H1 (cell line): ENCODE measurements around the gene MED16. TPM values are rescaled to one million over a fixed set of nuclear protein-coding genes. Genes with fewer than 3 reads are reported as not detected.

Source experiments
- CTCF ChIA-PET: fragments of 300-600 bp; sonication (Branson Sonifier 250); formaldehyde crosslinking; loops from one replicate; lab custom pipeline; 2021; ENCODE audit not compliant: partially characterized antibody; lab: Charles Lee
- POLR2A ChIA-PET: fragments of 300-600 bp; sonication (Branson Sonifier 250); formaldehyde crosslinking; loops from one replicate; lab custom pipeline; 2021; ENCODE audit warnings: inconsistent platforms; ENCODE audit not compliant: partially characterized antibody; lab: Charles Lee
- DNase-seq, 2 experiments: peaks; one replicate each; pipeline versions ENCODE4 v3.0.0 to v3.0.0-alpha.2; 2010 to 2022; ENCODE audit warnings: low spot score in 2 of 2, low read depth in 1 of 2, mixed read lengths in 1 of 2
- FAIRE-seq: peaks from 2 replicates; lab custom pipeline; 2011; peaks lifted over from hg19 to GRCh38; lab: Jason Lieb, UNC
- H2AFZ ChIP-seq: 2 replicates; pipeline ENCODE4 v1.8.1; 2012; ENCODE audit warnings: low read length, inconsistent platforms
- H2AK5ac ChIP-seq: 2 replicates; pipeline ENCODE4 v1.6.1; 2013; ENCODE audit warnings: low read depth, low read length
- H2BK120ac ChIP-seq: replicated peaks from 2 replicates; pipeline ENCODE3; 2013; ENCODE audit warnings: low read depth, low read length, inconsistent platforms
- H2BK12ac ChIP-seq: 2 replicates; pipeline ENCODE4 v1.6.1; 2013; ENCODE audit warnings: low read depth, low read length
- H2BK15ac ChIP-seq: 2 replicates; pipeline ENCODE4 v1.6.1; 2013; ENCODE audit warnings: low read length
- H2BK20ac ChIP-seq: 2 replicates; pipeline ENCODE4 v1.6.1; 2013; ENCODE audit warnings: low read length
- H2BK5ac ChIP-seq: 2 replicates; pipeline ENCODE4 v1.6.1; 2013; ENCODE audit warnings: low read depth, low read length
- H3K14ac ChIP-seq: 2 replicates; pipeline ENCODE4 v1.6.1; 2013; ENCODE audit warnings: inconsistent platforms; ENCODE audit not compliant: insufficient read length
- H3K18ac ChIP-seq: 2 replicates; pipeline ENCODE4 v1.6.1; 2013; ENCODE audit warnings: low read length; ENCODE audit errors: extremely low read depth
- H3K23ac ChIP-seq: 2 replicates; pipeline ENCODE4 v1.6.1; 2013; ENCODE audit warnings: inconsistent platforms; ENCODE audit not compliant: insufficient read length
- H3K23me2 ChIP-seq: 2 replicates; pipeline ENCODE4 v1.6.1; 2013; ENCODE audit warnings: low read depth, low read length
- H3K27ac ChIP-seq: 2 replicates; pipeline ENCODE4 v1.6.1; 2011; ENCODE audit warnings: low read depth, low read length, inconsistent platforms
- H3K27me3 ChIP-seq, 4 experiments: replicated peaks in 1 of 4; 1 replicate in 1 of 4; 2 replicates in 3 of 4; pipeline versions ENCODE4 v1.6.1 to v1.8.1; 2011 to 2013; ENCODE audit warnings: low read length in 3 of 4, mild to moderate bottlenecking in 3 of 4, inconsistent platforms in 2 of 4, mixed read lengths in 2 of 4, moderate library complexity in 1 of 4; ENCODE audit not compliant: control insufficient read depth in 3 of 4, insufficient read depth in 3 of 4; ENCODE audit errors: extremely low read depth in 1 of 4
- H3K36me3 ChIP-seq, 4 experiments: 2 replicates each; pipeline versions ENCODE4 v1.6.1 to v1.8.1; 2011 to 2013; ENCODE audit warnings: mild to moderate bottlenecking in 4 of 4, low read length in 3 of 4, moderate library complexity in 2 of 4, control low read depth in 1 of 4, inconsistent platforms in 1 of 4; ENCODE audit not compliant: insufficient read depth in 4 of 4, control insufficient read depth in 2 of 4
- H3K4ac ChIP-seq: replicated peaks from 2 replicates; pipeline ENCODE3; 2013; ENCODE audit warnings: low read length, low read depth, mixed read lengths, inconsistent platforms; ENCODE audit not compliant: insufficient read length
- H3K4me1 ChIP-seq, 4 experiments: replicated peaks in 1 of 4; 1 replicate in 1 of 4; 2 replicates in 3 of 4; pipeline versions ENCODE4 v1.6.1 to v1.8.1; 2011 to 2013; ENCODE audit warnings: low read length in 3 of 4, inconsistent platforms in 2 of 4, mixed read lengths in 1 of 4; ENCODE audit not compliant: insufficient read depth in 4 of 4, control insufficient read depth in 3 of 4
- H3K4me2 ChIP-seq, 2 experiments: 2 replicates each; pipeline versions ENCODE4 v1.6.1 to v1.8.1; 2011 to 2013; ENCODE audit warnings: low read depth in 2 of 2, low read length in 2 of 2, control low read depth in 1 of 2, inconsistent platforms in 1 of 2, mild to moderate bottlenecking in 1 of 2; ENCODE audit not compliant: insufficient read depth in 1 of 2
- H3K4me3 ChIP-seq, 4 experiments: fragments of 200-600, 300-600 bp in 1 of 4; sonication (generic), shearing (Covaris generic), sonication (Bioruptor Twin) in 1 of 4; 2 replicates each; pipeline versions ENCODE4 v1.5.1 to v1.8.1; 2011 to 2016; ENCODE audit warnings: low read length in 4 of 4, low read depth in 3 of 4, control low read depth in 2 of 4, inconsistent platforms in 2 of 4, mild to moderate bottlenecking in 2 of 4, mixed read lengths in 1 of 4, moderate library complexity in 1 of 4; ENCODE audit not compliant: insufficient read depth in 2 of 4; ENCODE audit errors: extremely low read depth in 1 of 4
- H3K56ac ChIP-seq: replicated peaks from 2 replicates; pipeline ENCODE3; 2013; ENCODE audit warnings: low read depth, mild to moderate bottlenecking, mixed read lengths, low read length, inconsistent platforms; ENCODE audit not compliant: insufficient read length
- H3K79me1 ChIP-seq: 2 replicates; pipeline ENCODE4 v1.6.1; 2013; ENCODE audit warnings: low read depth, low read length, control low read depth
- H3K79me2 ChIP-seq, 2 experiments: 2 replicates each; pipeline versions ENCODE4 v1.6.1 to v1.8.1; 2012 to 2013; ENCODE audit warnings: low read length in 2 of 2, mild to moderate bottlenecking in 2 of 2, inconsistent platforms in 1 of 2; ENCODE audit not compliant: insufficient read depth in 2 of 2, control insufficient read depth in 1 of 2
- H3K9ac ChIP-seq, 4 experiments: replicated peaks in 1 of 4; 1 replicate in 1 of 4; 2 replicates in 3 of 4; pipeline versions ENCODE4 v1.6.1 to v1.8.1; 2011 to 2013; ENCODE audit warnings: low read depth in 3 of 4, low read length in 3 of 4, control low read depth in 2 of 4, mild to moderate bottlenecking in 2 of 4, moderate library complexity in 2 of 4, inconsistent platforms in 1 of 4; ENCODE audit errors: extremely low read depth in 1 of 4
- H3K9me3 ChIP-seq, 2 experiments: 2 replicates each; pipeline versions ENCODE4 v1.6.1 to v1.8.1; 2012 to 2013; ENCODE audit warnings: mild to moderate bottlenecking in 2 of 2, moderate library complexity in 2 of 2, control low read depth in 1 of 2, inconsistent platforms in 1 of 2, low read depth in 1 of 2, low read length in 1 of 2, mixed read lengths in 1 of 2; ENCODE audit not compliant: insufficient read depth in 2 of 2
- H4K20me1 ChIP-seq, 2 experiments: replicated peaks in 1 of 2; 2 replicates each; pipeline versions ENCODE3 to v1.8.1; 2011 to 2013; ENCODE audit warnings: inconsistent platforms in 2 of 2, low read length in 2 of 2, mild to moderate bottlenecking in 1 of 2; ENCODE audit not compliant: insufficient read depth in 2 of 2, control insufficient read depth in 1 of 2
- H4K5ac ChIP-seq: 2 replicates; pipeline ENCODE4 v1.6.1; 2013; ENCODE audit warnings: low read length, low read depth, mixed read lengths, inconsistent platforms; ENCODE audit not compliant: insufficient read length
- H4K8ac ChIP-seq: 2 replicates; pipeline ENCODE4 v1.8.0; 2013; ENCODE audit warnings: mild to moderate bottlenecking, moderate library complexity, low read length, inconsistent platforms; ENCODE audit not compliant: insufficient read depth; ENCODE audit errors: extremely low read depth
- H4K91ac ChIP-seq: replicated peaks from 2 replicates; pipeline ENCODE3; 2013; ENCODE audit warnings: low read length, mixed read lengths, inconsistent platforms; ENCODE audit not compliant: insufficient read length
- BACH1 ChIP-seq: IDR thresholded peaks from 2 replicates; pipeline ENCODE4 v1.6.1; 2012; ENCODE audit warnings: low read length, improper control_type of control experiment
- CBX5 ChIP-seq: fragments of 300-800, 300-1000 bp; sonication (generic); IDR thresholded peaks from 2 replicates; pipeline ENCODE4 v1.7.1; 2016; ENCODE audit warnings: antibody characterized with exemption, low read length, low read depth
- CHD1 ChIP-seq: IDR thresholded peaks from 2 replicates; pipeline ENCODE4 v1.6.1; 2012; ENCODE audit warnings: low read depth, low read length, improper control_type of control experiment
- RAD21 ChIP-seq, 2 experiments: IDR thresholded peaks in 1 of 2; conservative IDR thresholded peaks in 1 of 2; 2 replicates each; pipeline ENCODE4 v1.6.1; 2011; ENCODE audit warnings: low read depth in 2 of 2, low read length in 2 of 2, improper control_type of control experiment in 1 of 2, inconsistent platforms in 1 of 2, mild to moderate bottlenecking in 1 of 2, moderate library complexity in 1 of 2
- SIRT6 ChIP-seq: IDR thresholded peaks from one replicate; pipeline ENCODE4 v1.7.1; 2012; ENCODE audit warnings: low read length, inconsistent platforms
- SUZ12 ChIP-seq: fragments of 200-600 bp; sonication (generic); IDR thresholded peaks from 2 replicates; pipeline ENCODE4 v1.6.1; 2012; ENCODE audit warnings: mild to moderate bottlenecking, inconsistent platforms, low read length, moderate library complexity, mixed read lengths
- TEAD4 ChIP-seq: IDR thresholded peaks from 2 replicates; pipeline ENCODE4 v1.6.1; 2012; ENCODE audit warnings: low read depth, low read length, inconsistent platforms, mixed read lengths
- WGBS, 2 experiments: shearing (Covaris generic) in 1 of 2; methylation state at CpG; one replicate each; pipeline versions ENCODE4 v1.1.6 to v1.1.7; 2013 to 2015; ENCODE audit warnings: low lambda C conversion rate in 2 of 2, mixed read lengths in 2 of 2, inconsistent platforms in 1 of 2, low coverage in 1 of 2, missing lambda C conversion rate in 1 of 2; ENCODE audit not compliant: insufficient replicate concordance in 2 of 2, insufficient coverage in 1 of 2, insufficient read length in 1 of 2; ENCODE audit errors: extremely low coverage in 1 of 2, missing lambda C conversion rate in 1 of 2; 5-methylcytosine and 5-hydroxymethylcytosine counted together
- polyA plus RNA-seq, 7 experiments: library from polyadenylated mRNA; depleted of rRNA in 3 of 7; stranded (reverse) in 5 of 7; unstranded in 2 of 7; fragments of >200 nt in 5 of 7; fragments of 200-250 nt in 2 of 7; gene quantifications; 1 replicate in 5 of 7; 2 replicates in 1 of 7; 4 replicates in 1 of 7; pipeline versions ENCODE4 v1.2.1 to v1.2.3, GENCODE V29; 2011 to 2013; ENCODE audit warnings: missing spikeins in 2 of 7, mixed read lengths in 2 of 7
- total RNA-seq: library from RNA; stranded (reverse); fragmentation: NEBNext Ultra II Directional; extraction: Animal tissue kit (Norgen Biotek cat#: 25700); gene quantifications from 2 replicates; pipeline ENCODE4 v1.2.1, GENCODE V29; 2021
- TF ChIP-seq, protein P1 (sequence below): IDR thresholded peaks from 2 replicates; pipeline ENCODE4 v1.6.1; 2012; ENCODE audit warnings: inconsistent platforms
- TF ChIP-seq, protein P2 (sequence below), 3 experiments: IDR thresholded peaks; 1 replicate in 2 of 3; 2 replicates in 1 of 3; pipeline versions ENCODE4 v1.5.1 to v1.6.1; 2011; ENCODE audit warnings: low read length in 3 of 3, mild to moderate bottlenecking in 3 of 3, inconsistent platforms in 2 of 3, low read depth in 1 of 3, moderate library complexity in 1 of 3; ENCODE audit not compliant: insufficient read depth in 1 of 3; ENCODE audit errors: control extremely low read depth in 1 of 3

Gene MED16
- total and polyA plus RNA-seq, 2 of the 8 experiments (the other 6 are each of a cell fraction or from before 2014, with no cell fraction given): 51.0 to 67.2 TPM

DNA sequence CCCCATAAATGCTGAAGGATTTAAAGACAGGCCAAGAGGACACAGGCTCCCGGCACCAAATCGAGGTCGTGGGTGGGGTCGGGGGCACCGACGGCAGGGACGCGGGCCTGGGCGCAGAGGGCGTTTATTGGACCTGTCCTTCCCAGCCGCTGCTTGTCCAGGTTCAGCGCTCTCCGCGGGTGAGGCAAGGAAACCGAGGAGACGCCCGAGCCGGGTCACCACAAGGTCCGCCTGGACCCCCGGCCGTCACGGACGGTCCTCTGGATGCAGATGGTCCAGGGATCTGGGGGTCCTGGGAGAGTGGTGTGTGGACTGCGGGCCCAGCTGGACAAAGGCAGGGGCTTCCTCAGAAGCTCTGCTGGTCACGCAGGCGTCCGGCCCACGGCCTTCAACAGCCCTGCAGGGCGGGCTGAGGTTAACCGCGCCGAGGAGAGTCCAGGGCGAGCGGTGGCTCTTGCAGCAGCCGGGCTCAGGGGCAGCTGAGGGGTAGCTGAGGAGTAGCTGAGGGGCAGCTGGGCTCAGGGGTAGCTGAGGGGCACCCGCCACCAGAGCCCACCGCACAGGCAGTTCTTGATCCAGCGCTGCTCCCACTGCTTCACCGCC lies 25.0 kb downstream of the MED16 start:
- Histone ChIP-seq H3K23ac (no peak overlapping the region), H2AFZ (no peak overlapping the region), H3K14ac (no peak overlapping the region), H2BK5ac (no peak overlapping the region), H3K4me3 (no peak overlapping the region), H4K20me1 (peaks cover 4 to 8% of the 10 kb centered on the region in 2 experiments), H2BK120ac (no peak overlapping the region), H4K91ac (no peak overlapping the region), H3K18ac (0 out of 2 replicates have a peak overlapping the region, but pooled peaks have one; percentile 71), H3K79me2 (no peaks in the 10 kb centered on the region), H2AK5ac (no peak overlapping the region), H2BK12ac (peak overlapping the region; percentile 87; the same call in 1 of the 2 replicates), H3K27ac (no peak overlapping the region), H3K27me3 (peaks cover 0 to 4% (median 0%) of the 10 kb centered on the region in 4 experiments; a peak in 2 of 7 replicates), H3K4me2 (peak overlapping the region in 1 of 2 experiments; percentile 35; a peak in 2 of 4 replicates), H4K5ac (no peak overlapping the region), H3K9ac (no peak overlapping the region; a peak in 1 of 7 replicates), H3K4me1 (peaks cover 3 to 18% (median 7%) of the 10 kb centered on the region in 4 experiments), H3K56ac (no peak overlapping the region), H2BK15ac (no peak overlapping the region), H3K36me3 (peaks cover 0 to 12% (median 0%) of the 10 kb centered on the region in 4 experiments; a peak in 2 of 8 replicates), H3K23me2 (no peaks in the 10 kb centered on the region), H3K9me3 (peaks cover 0 to 3% of the 10 kb centered on the region in 2 experiments; a peak in 1 of 4 replicates), H3K4ac (peak overlapping the region; percentile 78), H2BK20ac (no peak overlapping the region), H4K8ac (peak overlapping the region; percentile 71; the same call in 1 of the 2 replicates), H3K79me1 (no peaks in the 10 kb centered on the region; the same call in 1 of the 2 replicates)
- WGBS, 2 experiments: 94% methylated on average over 29 of the region's 39 CpGs; no CpG with 5 or more reads in 1 of the 2 experiments
- POLR2A ChIA-PET: interaction anchor here (0.6 to 0.8 kb wide), 2 partner anchors 53 to 70 kb away, joined by 3 read pairs; no protein-coding TSS in a partner anchor
- no peak for FAIRE-seq
- DNase-seq: no peak
- CTCF ChIA-PET: interaction anchor here (0.6 to 2.6 kb wide), 10 partner anchors 35 to 370 kb away, joined by 3 to 8 read pairs (median 4); no protein-coding TSS in a partner anchor
- TF ChIP-seq RAD21 (IDR thresholded peaks at IDR 0.05 in 1 of 2, conservative IDR thresholded peaks at IDR 0.05 in 1 of 2; ENCODE audit: low read depth in 2 of 2, low read length in 2 of 2) (no peak), SIRT6 (no peak), CHD1 (no peak), BACH1 (no peak), SUZ12 (no peak), CBX5 (no peak), TEAD4 (no peak)
- TF ChIP-seq, protein P1, sequence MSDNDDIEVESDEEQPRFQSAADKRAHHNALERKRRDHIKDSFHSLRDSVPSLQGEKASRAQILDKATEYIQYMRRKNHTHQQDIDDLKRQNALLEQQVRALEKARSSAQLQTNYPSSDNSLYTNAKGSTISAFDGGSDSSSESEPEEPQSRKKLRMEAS: no peak
- TF ChIP-seq, protein P2, sequence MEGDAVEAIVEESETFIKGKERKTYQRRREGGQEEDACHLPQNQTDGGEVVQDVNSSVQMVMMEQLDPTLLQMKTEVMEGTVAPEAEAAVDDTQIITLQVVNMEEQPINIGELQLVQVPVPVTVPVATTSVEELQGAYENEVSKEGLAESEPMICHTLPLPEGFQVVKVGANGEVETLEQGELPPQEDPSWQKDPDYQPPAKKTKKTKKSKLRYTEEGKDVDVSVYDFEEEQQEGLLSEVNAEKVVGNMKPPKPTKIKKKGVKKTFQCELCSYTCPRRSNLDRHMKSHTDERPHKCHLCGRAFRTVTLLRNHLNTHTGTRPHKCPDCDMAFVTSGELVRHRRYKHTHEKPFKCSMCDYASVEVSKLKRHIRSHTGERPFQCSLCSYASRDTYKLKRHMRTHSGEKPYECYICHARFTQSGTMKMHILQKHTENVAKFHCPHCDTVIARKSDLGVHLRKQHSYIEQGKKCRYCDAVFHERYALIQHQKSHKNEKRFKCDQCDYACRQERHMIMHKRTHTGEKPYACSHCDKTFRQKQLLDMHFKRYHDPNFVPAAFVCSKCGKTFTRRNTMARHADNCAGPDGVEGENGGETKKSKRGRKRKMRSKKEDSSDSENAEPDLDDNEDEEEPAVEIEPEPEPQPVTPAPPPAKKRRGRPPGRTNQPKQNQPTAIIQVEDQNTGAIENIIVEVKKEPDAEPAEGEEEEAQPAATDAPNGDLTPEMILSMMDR (IDR thresholded peaks at IDR 0.05; ENCODE audit: control extremely low read depth in 1 of 3, insufficient read depth in 1 of 3, low read depth in 1 of 3, low read length in 3 of 3): no peak
